ENCODE results near the gene SLC22A4.

Gene SLC22A4

GRCh38 chr5:132310141-132310834, 16.1 kb downstream of the SLC22A4 start:
- TF ChIP-seq POLR2A (IDR thresholded peaks at IDR 0.05; ENCODE audit: low read depth, low read length) (no peak), POLR2AphosphoS5 (IDR thresholded peaks at IDR 0.05; ENCODE audit: low read depth, low read length) (no peak), TAF1 (IDR thresholded peaks at IDR 0.05; ENCODE audit: borderline replicate concordance, low read depth, low read length) (no peak)
- FAIRE-seq (no peak), DNase-seq (ENCODE audit: insufficient read length) (no peak)

- no peak for TF ChIP-seq TAF1 (IDR thresholded peaks at IDR 0.05; ENCODE audit: borderline replicate concordance, low read depth, low read length)
- no peak for TF ChIP-seq POLR2A (IDR thresholded peaks at IDR 0.05; ENCODE audit: low read depth, low read length)
- TF ChIP-seq POLR2AphosphoS5 (IDR thresholded peaks at IDR 0.05; ENCODE audit: low read depth, low read length) = no peak
- DNase-seq (ENCODE audit: insufficient read length) = no peak
- no peak for FAIRE-seq
Measured at GRCh38 chr5:132313366-132313765, 19.2 kb downstream of the SLC22A4 start.

GRCh38 chr5:132313961-132314432, 19.8 kb downstream of the SLC22A4 start:
- TF ChIP-seq POLR2AphosphoS5 (IDR thresholded peaks at IDR 0.05; ENCODE audit: low read depth, low read length) (no peak), TAF1 (IDR thresholded peaks at IDR 0.05; ENCODE audit: borderline replicate concordance, low read depth, low read length) (no peak), POLR2A (IDR thresholded peaks at IDR 0.05; ENCODE audit: low read depth, low read length) (no peak)
- FAIRE-seq = no peak
- no peak for DNase-seq (ENCODE audit: insufficient read length)

GRCh38 chr5:132315529-132316067, 21.4 kb downstream of the SLC22A4 start:
- DNase-seq (ENCODE audit: insufficient read length) = no peak
- TF ChIP-seq TAF1 (IDR thresholded peaks at IDR 0.05; ENCODE audit: borderline replicate concordance, low read depth, low read length) (no peak), POLR2AphosphoS5 (IDR thresholded peaks at IDR 0.05; ENCODE audit: low read depth, low read length) (no peak), POLR2A (IDR thresholded peaks at IDR 0.05; ENCODE audit: low read depth, low read length) (no peak)
- FAIRE-seq = no peak

- DNase-seq (ENCODE audit: insufficient read length) = no peak
- FAIRE-seq = no peak
- no peak for TF ChIP-seq POLR2AphosphoS5 (IDR thresholded peaks at IDR 0.05; ENCODE audit: low read depth, low read length)
- TF ChIP-seq POLR2A (IDR thresholded peaks at IDR 0.05; ENCODE audit: low read depth, low read length) = no peak
- TF ChIP-seq TAF1 (IDR thresholded peaks at IDR 0.05; ENCODE audit: borderline replicate concordance, low read depth, low read length) = no peak
Measured at GRCh38 chr5:132319975-132320374, 25.8 kb downstream of the SLC22A4 start.

- no peak for TF ChIP-seq POLR2A (IDR thresholded peaks at IDR 0.05; ENCODE audit: low read depth, low read length)
- TF ChIP-seq POLR2AphosphoS5 (IDR thresholded peaks at IDR 0.05; ENCODE audit: low read depth, low read length) = no peak
- TF ChIP-seq TAF1 (IDR thresholded peaks at IDR 0.05; ENCODE audit: borderline replicate concordance, low read depth, low read length) = no peak
- DNase-seq (ENCODE audit: insufficient read length) (no peak), FAIRE-seq (no peak)
Measured at GRCh38 chr5:132321109-132321721, 27.0 kb downstream of the SLC22A4 start.

DNA sequence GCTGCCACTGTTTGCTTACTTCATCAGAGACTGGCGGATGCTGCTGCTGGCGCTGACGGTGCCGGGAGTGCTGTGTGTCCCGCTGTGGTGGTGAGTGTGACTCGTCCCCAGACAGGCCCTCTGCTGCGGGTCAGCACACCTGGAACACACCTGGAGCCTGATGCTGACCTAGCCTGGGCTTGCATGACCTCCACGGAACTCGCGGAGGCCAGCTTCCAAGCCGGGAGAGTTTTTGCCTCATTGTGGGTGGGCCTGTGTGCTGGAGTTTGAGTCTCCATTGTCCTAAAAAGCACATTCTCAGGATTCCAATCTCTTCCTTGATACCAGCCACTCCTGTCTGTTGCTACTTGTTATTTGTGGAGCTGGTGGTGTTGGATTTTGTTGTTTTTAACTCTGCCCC, 28.1 kb downstream of the SLC22A4 start:
- FAIRE-seq (no peak), DNase-seq (ENCODE audit: insufficient read length) (no peak)

GRCh38 chr5:132323202-132323601, 29.0 kb downstream of the SLC22A4 start:
- FAIRE-seq (no peak), DNase-seq (ENCODE audit: insufficient read length) (no peak)
- TF ChIP-seq TAF1 (IDR thresholded peaks at IDR 0.05; ENCODE audit: borderline replicate concordance, low read depth, low read length) = no peak
- TF ChIP-seq POLR2AphosphoS5 (IDR thresholded peaks at IDR 0.05; ENCODE audit: low read depth, low read length) = no peak
- TF ChIP-seq POLR2A (IDR thresholded peaks at IDR 0.05; ENCODE audit: low read depth, low read length) = no peak

More for the DNA sequence above, 28.1 kb downstream of the SLC22A4 start:
- no peak for TF ChIP-seq POLR2A (IDR thresholded peaks at IDR 0.05; ENCODE audit: low read depth, low read length)
- TF ChIP-seq TAF1 (IDR thresholded peaks at IDR 0.05; ENCODE audit: borderline replicate concordance, low read depth, low read length) = no peak
- no peak for TF ChIP-seq POLR2AphosphoS5 (IDR thresholded peaks at IDR 0.05; ENCODE audit: low read depth, low read length)

GRCh38 chr5:132325691-132326090, 31.5 kb downstream of the SLC22A4 start:
- TF ChIP-seq TAF1 (IDR thresholded peaks at IDR 0.05; ENCODE audit: borderline replicate concordance, low read depth, low read length) (no peak), POLR2AphosphoS5 (IDR thresholded peaks at IDR 0.05; ENCODE audit: low read depth, low read length) (no peak), POLR2A (IDR thresholded peaks at IDR 0.05; ENCODE audit: low read depth, low read length) (no peak)
- FAIRE-seq = no peak
- no peak for DNase-seq (ENCODE audit: insufficient read length)

DNA sequence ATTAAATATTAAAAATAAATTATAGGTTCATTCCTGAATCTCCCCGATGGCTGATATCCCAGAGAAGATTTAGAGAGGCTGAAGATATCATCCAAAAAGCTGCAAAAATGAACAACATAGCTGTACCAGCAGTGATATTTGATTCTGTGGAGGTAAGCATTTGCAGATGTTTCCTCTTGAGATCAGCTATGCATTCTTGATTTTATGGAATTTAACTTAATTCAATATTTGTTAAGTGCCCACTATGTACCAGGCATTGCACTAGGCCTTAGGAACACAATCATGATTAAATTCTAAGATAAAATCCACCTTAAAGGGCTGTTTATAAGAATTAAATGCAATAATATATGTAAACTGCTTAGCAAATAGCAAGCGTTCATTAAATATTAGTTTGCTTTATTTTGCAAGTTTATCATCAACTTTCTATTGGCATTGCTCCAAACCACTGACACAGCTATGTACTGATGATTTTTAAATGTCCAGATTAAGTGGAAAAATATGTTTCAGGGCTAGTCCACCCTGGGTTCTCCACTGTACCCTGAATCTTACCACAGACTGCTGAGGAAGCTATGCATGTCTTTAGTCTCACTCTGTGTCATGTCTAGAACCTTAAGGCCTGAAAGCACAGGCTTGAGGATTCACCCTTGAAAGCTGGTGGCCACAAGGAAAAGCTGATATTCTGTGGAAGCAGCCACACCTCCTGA, 33.2 kb downstream of the SLC22A4 start:
- TF ChIP-seq TAF1 (IDR thresholded peaks at IDR 0.05; ENCODE audit: borderline replicate concordance, low read depth, low read length) (no peak), POLR2AphosphoS5 (IDR thresholded peaks at IDR 0.05; ENCODE audit: low read depth, low read length) (no peak), POLR2A (IDR thresholded peaks at IDR 0.05; ENCODE audit: low read depth, low read length) (no peak)
- FAIRE-seq (no peak), DNase-seq (ENCODE audit: insufficient read length) (no peak)

DNA sequence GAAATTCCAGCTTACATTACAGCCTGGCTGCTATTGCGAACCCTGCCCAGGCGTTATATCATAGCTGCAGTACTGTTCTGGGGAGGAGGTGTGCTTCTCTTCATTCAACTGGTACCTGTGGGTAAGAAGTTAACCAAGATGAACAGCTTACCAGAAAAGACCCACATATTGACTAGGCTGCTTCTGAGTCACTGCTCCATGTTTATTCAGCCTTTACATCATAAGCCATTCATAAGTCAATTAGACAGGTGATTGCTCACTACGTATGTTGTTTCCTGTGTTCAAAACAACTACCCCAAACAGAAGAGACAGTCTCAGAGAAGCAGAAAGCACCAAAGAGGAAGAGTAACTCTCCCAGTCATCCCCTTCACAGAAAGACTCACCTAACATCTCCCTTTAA, 40.6 kb downstream of the SLC22A4 start:
- FAIRE-seq = no peak
- no peak for DNase-seq (ENCODE audit: insufficient read length)
- no peak for TF ChIP-seq TAF1 (IDR thresholded peaks at IDR 0.05; ENCODE audit: borderline replicate concordance, low read depth, low read length)
- no peak for TF ChIP-seq POLR2AphosphoS5 (IDR thresholded peaks at IDR 0.05; ENCODE audit: low read depth, low read length)
- no peak for TF ChIP-seq POLR2A (IDR thresholded peaks at IDR 0.05; ENCODE audit: low read depth, low read length)
